HEK293T (cell line): ENCODE results near the gene HLA-F.

Experiments
- CTCF ChIA-PET: fragments of 350-600 bp; formaldehyde crosslinking; extraction: SDS; loops from one replicate; lab custom pipeline; 2021; ENCODE audit warnings: antibody characterized with exemption, inconsistent platforms; lab: Yijun Ruan, JAX
- POLR2A ChIA-PET: fragments of 350-600 bp; formaldehyde crosslinking; extraction: SDS; loops from one replicate; lab custom pipeline; 2020; ENCODE audit warnings: antibody characterized with exemption, inconsistent platforms; lab: Yijun Ruan, JAX
- DNase-seq: peaks from one replicate; pipeline ENCODE4 v3.0.0; 2012; ENCODE audit warnings: mixed read lengths; ENCODE audit errors: extremely low spot score
- ARNT ChIP-seq: fragments of 450-650 bp; IDR thresholded peaks from 2 replicates; pipeline ENCODE4 v1.6.1; 2017; ENCODE audit warnings: mild to moderate bottlenecking
- BHLHE40 ChIP-seq: fragments of 450-650 bp; IDR thresholded peaks from 2 replicates; pipeline ENCODE4 v1.6.1; 2016; ENCODE audit warnings: mild to moderate bottlenecking, moderate library complexity, borderline replicate concordance
- CTBP1 ChIP-seq: fragments of 450-650 bp; IDR thresholded peaks from 2 replicates; pipeline ENCODE4 v1.6.1; 2016; ENCODE audit warnings: borderline replicate concordance
- ELF4 ChIP-seq: fragments of 450-650 bp; IDR thresholded peaks from 2 replicates; pipeline ENCODE4 v1.6.1; 2017; ENCODE audit warnings: antibody characterized with exemption
- FOXA1 ChIP-seq: fragments of 450-650 bp; IDR thresholded peaks from 2 replicates; pipeline ENCODE4 v1.6.1; 2016; ENCODE audit warnings: mild to moderate bottlenecking
- FOXK2 ChIP-seq: fragments of 450-650 bp; IDR thresholded peaks from 2 replicates; pipeline ENCODE4 v1.6.1; 2016; ENCODE audit warnings: mild to moderate bottlenecking
- FOXM1 ChIP-seq: fragments of 450-650 bp; IDR thresholded peaks from 2 replicates; pipeline ENCODE4 v1.6.1; 2017; ENCODE audit warnings: mild to moderate bottlenecking, borderline replicate concordance
- HDGF ChIP-seq: fragments of 450-650 bp; IDR thresholded peaks from 2 replicates; pipeline ENCODE4 v1.6.1; 2017; ENCODE audit warnings: antibody characterized with exemption, borderline replicate concordance
- L3MBTL2 ChIP-seq: fragments of 450-650 bp; conservative IDR thresholded peaks from 2 replicates; pipeline ENCODE4 v1.6.1; 2016; ENCODE audit warnings: mild to moderate bottlenecking
- LEF1 ChIP-seq: fragments of 450-650 bp; IDR thresholded peaks from 2 replicates; pipeline ENCODE4 v1.6.1; 2017; ENCODE audit warnings: mild to moderate bottlenecking, borderline replicate concordance
- NFRKB ChIP-seq: fragments of 450-650 bp; IDR thresholded peaks from 2 replicates; pipeline ENCODE4 v1.6.1; 2016; ENCODE audit warnings: mild to moderate bottlenecking, moderate library complexity
- SP1 ChIP-seq: fragments of 450-650 bp; IDR thresholded peaks from 2 replicates; pipeline ENCODE4 v1.6.1; 2017
- SUZ12 ChIP-seq: fragments of 450-650 bp; IDR thresholded peaks from 2 replicates; pipeline ENCODE4 v1.6.1; 2016; ENCODE audit warnings: mild to moderate bottlenecking
- TARDBP ChIP-seq: fragments of 450-650 bp; IDR thresholded peaks from 2 replicates; pipeline ENCODE4 v1.6.1; 2016
- ZNF384 ChIP-seq: fragments of 450-650 bp; IDR thresholded peaks from 2 replicates; pipeline ENCODE4 v1.6.1; 2016
- TF ChIP-seq, protein P1 (sequence below): fragments of 450-650 bp; IDR thresholded peaks from 2 replicates; pipeline ENCODE4 v1.6.1; 2016

The HLA-F gene

DNA sequence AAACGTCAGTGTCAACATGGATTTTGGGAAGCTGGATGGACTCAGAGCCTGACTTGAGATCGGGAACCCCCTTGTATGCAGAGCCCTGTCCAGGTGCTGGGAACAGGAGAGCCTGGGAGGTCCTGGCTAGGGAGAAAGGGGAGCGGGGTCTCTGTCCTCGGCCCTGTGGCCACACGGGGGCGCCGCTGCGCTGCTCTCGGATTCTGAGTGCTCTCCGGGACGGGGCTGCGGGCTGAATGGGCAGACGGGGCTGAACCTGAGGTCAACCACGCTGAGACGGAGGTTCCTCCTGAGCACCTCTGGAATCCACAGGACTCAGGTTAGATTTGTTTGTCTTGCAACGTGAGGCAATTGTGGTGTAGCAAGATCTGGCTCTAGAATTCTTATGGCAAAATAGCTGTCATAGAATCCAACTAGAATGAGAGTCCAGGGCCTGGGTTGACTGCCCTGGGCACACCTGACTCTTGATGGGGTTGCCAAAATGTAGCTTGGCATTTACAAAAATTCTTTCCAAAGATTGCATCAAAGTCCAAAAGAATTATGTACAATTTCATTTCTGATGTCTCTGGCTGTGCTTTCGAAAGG, 20.6 kb upstream of the HLA-F start:
- ChIA-PET POLR2A (no interaction called here), CTCF (interaction anchor here (0.6 to 1.8 kb wide), 3 partner anchors 36 to 51 kb away, joined by 3 to 4 read pairs (median 3); no protein-coding TSS in a partner anchor)
- DNase-seq: peak; percentile 81
- no peak for TF ChIP-seq SP1
- TF ChIP-seq TARDBP: no peak
- TF ChIP-seq ARNT: no peak
- no peak for TF ChIP-seq FOXK2
- TF ChIP-seq LEF1: no peak
- TF ChIP-seq, protein P1, sequence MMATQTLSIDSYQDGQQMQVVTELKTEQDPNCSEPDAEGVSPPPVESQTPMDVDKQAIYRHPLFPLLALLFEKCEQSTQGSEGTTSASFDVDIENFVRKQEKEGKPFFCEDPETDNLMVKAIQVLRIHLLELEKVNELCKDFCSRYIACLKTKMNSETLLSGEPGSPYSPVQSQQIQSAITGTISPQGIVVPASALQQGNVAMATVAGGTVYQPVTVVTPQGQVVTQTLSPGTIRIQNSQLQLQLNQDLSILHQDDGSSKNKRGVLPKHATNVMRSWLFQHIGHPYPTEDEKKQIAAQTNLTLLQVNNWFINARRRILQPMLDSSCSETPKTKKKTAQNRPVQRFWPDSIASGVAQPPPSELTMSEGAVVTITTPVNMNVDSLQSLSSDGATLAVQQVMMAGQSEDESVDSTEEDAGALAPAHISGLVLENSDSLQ: no peak
- no peak for TF ChIP-seq FOXM1
- no peak for TF ChIP-seq L3MBTL2
- TF ChIP-seq ELF4: no peak

DNA sequence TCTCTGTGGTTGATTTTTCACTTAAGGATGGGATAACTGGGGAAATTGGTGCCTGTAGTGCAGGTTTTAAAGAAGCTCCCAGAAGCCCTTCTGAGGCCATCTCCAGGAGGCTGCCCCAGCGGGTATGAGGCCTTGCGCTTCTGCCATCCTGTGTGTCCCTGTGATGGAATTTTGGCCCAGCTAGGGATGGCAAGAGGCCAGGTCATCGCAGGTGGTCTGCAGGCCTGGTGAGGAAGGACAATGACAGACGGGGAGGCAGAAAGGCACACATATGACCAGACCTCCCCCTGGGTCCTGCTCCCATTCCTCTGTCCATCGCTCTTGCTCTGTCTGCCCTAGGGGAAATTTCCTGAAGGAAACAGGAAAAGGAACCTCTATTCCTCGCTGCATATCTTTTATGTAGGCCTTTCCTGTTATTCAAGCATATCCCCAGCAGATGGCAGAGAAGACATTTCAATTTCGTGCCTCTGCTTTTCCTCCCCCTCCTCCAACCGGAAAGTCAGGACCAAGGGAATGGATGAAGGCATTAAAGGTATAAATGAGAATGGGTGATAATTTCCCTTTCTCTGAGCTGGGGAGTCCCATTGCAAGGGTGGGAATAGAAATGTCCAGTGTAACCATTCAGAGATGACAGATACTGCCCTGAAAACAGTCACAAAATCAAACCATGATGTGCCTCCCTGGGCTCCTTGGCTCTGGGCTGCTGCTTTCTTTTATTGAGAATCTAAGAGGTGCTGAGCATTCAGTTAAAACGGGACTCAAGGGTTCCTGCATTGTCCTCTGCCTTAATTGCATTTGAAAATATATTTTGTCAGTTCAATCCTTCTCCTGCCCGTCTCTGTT, 17.6 kb upstream of the HLA-F start:
- TF ChIP-seq FOXA1: no peak
- TF ChIP-seq FOXK2: no peak
- TF ChIP-seq BHLHE40: no peak
- no peak for TF ChIP-seq NFRKB
- no peak for TF ChIP-seq CTBP1
- TF ChIP-seq, protein P1: no peak
- no peak for TF ChIP-seq SUZ12
- no peak for TF ChIP-seq ARNT
- no peak for TF ChIP-seq ELF4
- no peak for TF ChIP-seq SP1
- TF ChIP-seq HDGF: no peak
- no peak for TF ChIP-seq ZNF384
- no peak for TF ChIP-seq L3MBTL2
- no peak for TF ChIP-seq LEF1
- no peak for TF ChIP-seq FOXM1
- TF ChIP-seq TARDBP: no peak
- ChIA-PET POLR2A (no interaction called here), CTCF (interaction anchor here (0.7 to 1.1 kb wide), 3 partner anchors 9 to 82 kb away, joined by 3 to 7 read pairs (median 4); no protein-coding TSS in a partner anchor)
- DNase-seq: peak; percentile 62

DNA sequence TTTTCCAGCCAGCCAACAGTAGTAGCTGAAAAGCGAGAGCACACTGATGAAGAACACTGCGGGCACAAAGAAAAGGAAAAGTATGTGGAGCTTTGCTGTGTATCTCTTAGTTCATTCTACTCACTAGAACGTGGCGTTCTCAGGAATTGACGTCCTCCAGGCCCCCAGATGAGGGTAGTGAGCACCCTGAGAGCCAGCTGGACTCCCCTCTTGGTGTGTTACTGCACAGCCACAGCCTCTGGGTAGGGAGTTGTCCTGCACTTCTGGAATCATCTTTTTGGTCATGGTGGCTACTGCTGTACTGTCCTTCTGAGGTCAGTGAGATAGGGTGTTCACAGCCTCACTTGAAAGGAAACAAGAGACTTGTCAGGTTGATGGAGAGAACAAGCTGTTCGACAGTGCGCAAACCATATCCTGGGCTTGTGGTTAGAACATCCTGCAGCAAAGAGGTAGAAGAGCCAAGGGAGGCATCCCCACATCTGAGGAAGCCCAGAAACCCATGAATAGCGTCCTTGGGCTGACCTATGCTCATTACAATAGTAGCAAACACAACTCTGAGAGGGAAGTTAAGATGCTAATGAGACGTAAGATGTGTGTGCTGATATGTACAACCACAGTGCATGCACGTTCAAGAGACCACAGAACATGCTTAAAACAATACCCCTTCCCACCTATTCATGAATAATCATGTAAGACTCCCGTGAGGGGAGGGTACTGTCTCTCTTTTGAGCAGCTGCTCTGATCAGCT, 14.6 kb upstream of the HLA-F start:
- POLR2A ChIA-PET: no interaction called here

DNA sequence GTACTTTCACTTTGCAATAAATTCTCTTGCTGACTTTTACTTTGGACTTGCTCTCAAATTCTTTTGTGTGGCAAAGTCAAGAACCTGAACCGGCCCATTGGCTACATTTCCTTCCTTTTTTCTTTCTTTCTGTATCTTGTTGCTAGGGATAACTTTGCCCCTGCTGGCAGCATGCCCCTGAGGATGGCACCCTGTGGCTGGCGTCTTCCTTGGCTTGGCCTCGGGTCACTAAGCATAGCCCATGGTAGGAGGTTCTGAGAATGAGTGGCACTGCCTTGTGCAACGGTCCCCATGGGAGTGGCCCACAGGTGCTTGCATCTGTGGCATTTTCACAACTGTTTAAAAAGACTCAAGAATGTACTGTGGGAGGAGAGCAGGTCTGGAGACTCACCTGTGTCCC, 14.0 kb upstream of the HLA-F start:
- DNase-seq: no peak
- ChIA-PET POLR2A (no interaction called here), CTCF (no interaction called here)
- no peak for TF ChIP-seq HDGF
- TF ChIP-seq LEF1: no peak

More for the DNA sequence above, 14.6 kb upstream of the HLA-F start:
- CTCF ChIA-PET: interaction anchor here (0.7 to 1.3 kb wide), 3 partner anchors 54 to 179 kb away, joined by 3 to 4 read pairs (median 3); no protein-coding TSS in a partner anchor
- TF ChIP-seq ZNF384 (no peak), NFRKB (no peak), BHLHE40 (no peak), FOXM1 (no peak), FOXK2 (no peak), TARDBP (no peak), LEF1 (no peak), ARNT (no peak)
- TF ChIP-seq, protein P1: no peak
- no peak for DNase-seq

DNA sequence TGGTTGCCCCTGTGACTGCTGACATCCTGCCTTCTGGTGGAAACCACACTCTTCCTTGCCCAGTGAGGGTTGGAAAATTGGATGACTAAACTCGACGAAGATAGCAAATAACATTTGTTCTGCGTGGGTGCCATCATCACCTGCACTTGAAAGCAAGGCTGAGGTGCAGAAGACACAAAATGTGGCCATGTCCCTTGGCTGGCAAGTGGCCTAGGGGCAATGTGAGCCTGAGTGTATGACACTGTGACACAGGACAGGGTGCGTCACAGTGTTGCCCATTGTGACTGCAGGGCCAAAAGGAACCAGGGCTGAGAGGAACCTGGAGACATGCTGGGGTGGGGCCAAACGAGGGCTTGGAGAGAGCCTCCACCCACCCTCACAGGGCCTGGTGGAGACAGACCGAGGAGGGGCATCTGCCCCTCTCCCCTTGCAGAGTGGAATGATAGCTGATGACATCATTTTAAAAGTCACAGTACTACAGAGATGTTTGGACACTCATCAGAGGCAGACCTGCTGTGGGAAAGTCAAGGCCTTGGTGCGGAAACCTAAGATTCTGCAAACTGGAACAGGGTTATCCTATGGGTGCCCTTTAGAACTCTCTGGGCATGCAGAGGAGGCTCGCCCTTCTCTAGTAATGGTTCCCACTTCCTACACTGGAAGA, 12.8 kb upstream of the HLA-F start:
- ChIA-PET POLR2A (no interaction called here), CTCF (no interaction called here)
- no peak for TF ChIP-seq L3MBTL2
- TF ChIP-seq ARNT: no peak
- no peak for TF ChIP-seq LEF1
- TF ChIP-seq NFRKB: no peak
- TF ChIP-seq FOXA1: no peak
- no peak for DNase-seq
